Endothelial cell of umbilical vein (primary cell): ENCODE measurements around the gene CTTN. TPM values are rescaled to one million over a fixed set of nuclear protein-coding genes. Genes with fewer than 3 reads are reported as not detected.

Source experiments
- BruUV-seq: library from RNA; stranded (reverse); fragments of 400-500 nt; replicated peaks from 2 replicates; lab custom pipeline; 2021; lab: Mats Ljungman, UMichigan
- CTCF ChIA-PET: fragments of 300-600, 350-600 bp; sonication (Branson Sonifier 250); formaldehyde crosslinking; loops from one replicate; lab custom pipeline; 2021; ENCODE audit warnings: antibody characterized with exemption, inconsistent platforms; lab: Charles Lee
- POLR2A ChIA-PET: fragments of 300-600, 350-600 bp; sonication (Branson Sonifier 250); formaldehyde crosslinking; loops from one replicate; lab custom pipeline; 2021; ENCODE audit warnings: antibody characterized with exemption, inconsistent platforms; lab: Charles Lee
- DNase-seq: peaks from one replicate; pipeline ENCODE4 v3.0.0-alpha.2; 2011; ENCODE audit warnings: low read depth, low spot score
- FAIRE-seq: peaks from 2 replicates; lab custom pipeline; 2011; peaks lifted over from hg19 to GRCh38; lab: Jason Lieb, UNC
- H2AFZ ChIP-seq: 2 replicates; pipeline ENCODE4 v1.6.0; 2012; ENCODE audit warnings: low read depth, low read length, control low read depth, inconsistent platforms
- H3K27ac ChIP-seq: 2 replicates; pipeline ENCODE4 v1.5.1; 2011; ENCODE audit warnings: low read depth, mild to moderate bottlenecking, control low read depth, low read length, moderate library complexity; ENCODE audit not compliant: insufficient read depth
- H3K27me3 ChIP-seq, 2 experiments: 2 replicates each; pipeline versions ENCODE4 v1.6.0 to v1.6.1; 2011; ENCODE audit warnings: low read length in 2 of 2, mixed read lengths in 1 of 2; ENCODE audit not compliant: control insufficient read depth in 2 of 2, insufficient read depth in 2 of 2
- H3K36me3 ChIP-seq, 2 experiments: 2 replicates in 1 of 2; 3 replicates in 1 of 2; pipeline ENCODE4 v1.5.1; 2011; ENCODE audit warnings: low read length in 2 of 2, mild to moderate bottlenecking in 1 of 2, moderate library complexity in 1 of 2; ENCODE audit not compliant: control insufficient read depth in 2 of 2, insufficient read depth in 2 of 2; ENCODE audit errors: extremely low read depth in 1 of 2
- H3K4me1 ChIP-seq: 3 replicates; pipeline ENCODE4 v1.5.1; 2011; ENCODE audit warnings: mild to moderate bottlenecking, low read length; ENCODE audit not compliant: control insufficient read depth, insufficient read depth; ENCODE audit errors: extremely low read depth
- H3K4me2 ChIP-seq: 2 replicates; pipeline ENCODE4 v1.6.1; 2011; ENCODE audit warnings: low read length, control low read depth, mixed read lengths; ENCODE audit not compliant: insufficient read depth
- H3K4me3 ChIP-seq, 3 experiments: fragments of 200-600 bp in 1 of 3; sonication (generic), shearing (Covaris generic) in 1 of 3; replicated peaks in 1 of 3; 2 replicates each; pipeline ENCODE4 v1.5.1; 2011 to 2016; ENCODE audit warnings: control low read depth in 3 of 3, low read length in 3 of 3, mild to moderate bottlenecking in 2 of 3, inconsistent platforms in 1 of 3, low read depth in 1 of 3, moderate library complexity in 1 of 3; ENCODE audit not compliant: insufficient read depth in 1 of 3
- H3K79me2 ChIP-seq: 2 replicates; pipeline ENCODE4 v1.6.0; 2012; ENCODE audit warnings: low read length, inconsistent platforms; ENCODE audit not compliant: control insufficient read depth, insufficient read depth
- H3K9ac ChIP-seq: replicated peaks from 2 replicates; pipeline ENCODE3; 2011; ENCODE audit warnings: low read length, control low read depth; ENCODE audit not compliant: insufficient read depth; ENCODE audit errors: extremely low read depth
- H3K9me1 ChIP-seq: replicated peaks from 3 replicates; pipeline ENCODE4 v1.6.0; 2011; ENCODE audit warnings: mild to moderate bottlenecking, low read length; ENCODE audit not compliant: control insufficient read depth, insufficient read depth; ENCODE audit errors: extremely low read depth
- H3K9me3 ChIP-seq: replicated peaks from 2 replicates; pipeline ENCODE4 v1.5.1; 2012; ENCODE audit warnings: low read length, inconsistent platforms; ENCODE audit not compliant: control insufficient read depth, insufficient read depth
- H4K20me1 ChIP-seq: replicated peaks from 2 replicates; pipeline ENCODE3; 2011; ENCODE audit warnings: mild to moderate bottlenecking, low read length; ENCODE audit not compliant: control insufficient read depth, insufficient read depth; ENCODE audit errors: extremely low read depth
- CTCF ChIP-seq, 2 donors: IDR thresholded peaks; 1 replicate in 1 of 2; 2 replicates in 1 of 2; pipeline ENCODE4 v1.5.1; 2011; ENCODE audit warnings: low read length in 2 of 2, mild to moderate bottlenecking in 2 of 2, moderate library complexity in 2 of 2, control low read depth in 1 of 2, inconsistent platforms in 1 of 2, low read depth in 1 of 2; ENCODE audit not compliant: insufficient read depth in 1 of 2; ENCODE audit errors: extremely low read depth in 1 of 2
- EZH2 ChIP-seq: IDR thresholded peaks from 2 replicates; pipeline ENCODE4 v1.6.1; 2012; ENCODE audit warnings: borderline replicate concordance, low read depth, mild to moderate bottlenecking, moderate library complexity, low read length, inconsistent platforms; ENCODE audit not compliant: severe bottlenecking
- FOS ChIP-seq: IDR thresholded peaks from 2 replicates; pipeline ENCODE4 v1.6.1; 2011; ENCODE audit warnings: mild to moderate bottlenecking, low read length, moderate library complexity, borderline replicate concordance; ENCODE audit not compliant: insufficient read depth
- GATA2 ChIP-seq: IDR thresholded peaks from 2 replicates; pipeline ENCODE4 v1.7.0; 2011; ENCODE audit warnings: low read depth, mild to moderate bottlenecking, moderate library complexity, mixed read lengths, low read length; ENCODE audit not compliant: insufficient read length, insufficient read depth
- JUN ChIP-seq: IDR thresholded peaks from 2 replicates; pipeline ENCODE4 v1.6.1; 2011; ENCODE audit warnings: borderline replicate concordance, low read depth; ENCODE audit not compliant: insufficient read length, insufficient read depth
- MAX ChIP-seq: IDR thresholded peaks from 2 replicates; pipeline ENCODE4 v1.6.1; 2011; ENCODE audit not compliant: insufficient read depth, insufficient read length
- MYC ChIP-seq: IDR thresholded peaks from one replicate; pipeline ENCODE4 v1.6.1; 2011; ENCODE audit warnings: mild to moderate bottlenecking, low read depth, low read length
- POLR2A ChIP-seq: IDR thresholded peaks from 2 replicates; pipeline ENCODE4 v1.6.1; 2012; ENCODE audit warnings: low read depth, mild to moderate bottlenecking, control low read depth, low read length
- POLR2AphosphoS5 ChIP-seq: IDR thresholded peaks from 2 replicates; pipeline ENCODE4 v1.6.1; 2012; ENCODE audit warnings: low read depth, mild to moderate bottlenecking, control low read depth, low read length, moderate library complexity; ENCODE audit not compliant: insufficient read depth
- dilution Hi-C: fragments of 300-500 bp; cut with MboI; formaldehyde crosslinking; loops from one replicate; pipeline ENCODE4 v1.15.0; 2019; ENCODE audit warnings: low sequenced_read_pairs; ENCODE audit not compliant: extremely low pct_ligation_motif_present
- intact Hi-C: fragments of 100-400 bp; cut with micrococcal nuclease; formaldehyde crosslinking; loops from one replicate; pipeline ENCODE4 v1.10.0; 2022
- polyA plus RNA-seq, 4 experiments: library from polyadenylated mRNA; depleted of rRNA in 3 of 4; stranded (reverse) in 3 of 4; unstranded in 1 of 4; fragments of >200 nt; gene quantifications; 2 replicates each; pipeline versions ENCODE4 v1.2.1 to v1.2.3, GENCODE V29; 2011 to 2012; ENCODE audit warnings: missing spikeins in 1 of 4
- total RNA-seq: library from RNA; stranded (reverse); gene quantifications from 2 replicates; pipeline ENCODE4 v1.2.3, GENCODE V29; 2021

Gene CTTN
- total and polyA plus RNA-seq, 2 donors (not counting 3 experiments of a cell fraction or from before 2014, with no cell fraction given), result 161 to 330 TPM

- BruUV-seq, result no TSS peak
- H3K9ac ChIP-seq, result no peak overlapping the region
- intact Hi-C loops (no loop called here), dilution Hi-C loops (no loop called here)
- no peaks in the 10 kb centered on the region for H3K27me3 ChIP-seq
- FAIRE-seq (no peak), DNase-seq (no peak)
- H3K4me3 ChIP-seq, result no peak overlapping the region
- POLR2A ChIA-PET, result no interaction called here
- H3K79me2 ChIP-seq, result peaks cover under 1% of the 10 kb centered on the region
- H3K9me3 ChIP-seq, result no peaks in the 10 kb centered on the region
- H3K36me3 ChIP-seq, result peaks cover 14 to 71% of the 10 kb centered on the region in 2 experiments
- CTCF ChIA-PET, result no interaction called here
- no peak overlapping the region for H2AFZ ChIP-seq
- H3K4me1 ChIP-seq, result no peaks in the 10 kb centered on the region
- no peak overlapping the region for H3K27ac ChIP-seq
- no peaks in the 10 kb centered on the region for H3K9me1 ChIP-seq
- TF ChIP-seq POLR2A, result no peak
- TF ChIP-seq POLR2AphosphoS5, result no peak
- TF ChIP-seq JUN, result no peak
- no peak for TF ChIP-seq EZH2
- TF ChIP-seq CTCF (IDR thresholded peaks at IDR 0.05; ENCODE audit: extremely low read depth in 1 of 2, insufficient read depth in 1 of 2, low read depth in 1 of 2, low read length in 2 of 2), result no peak
- TF ChIP-seq FOS, result no peak
- TF ChIP-seq MAX, result no peak
- TF ChIP-seq GATA2, result no peak
- TF ChIP-seq MYC, result no peak
- H4K20me1 ChIP-seq, result no peaks in the 10 kb centered on the region
- H3K4me2 ChIP-seq, result no peak overlapping the region
Observed at GRCh38 chr11:70429428-70429705, 31.0 kb downstream of the CTTN start.
